Chondrocyte (in vitro differentiated cells): ENCODE results near the gene AMACR. TPM values are rescaled to one million over a fixed set of nuclear protein-coding genes. Genes with fewer than 3 reads are reported as not detected.

Experiments
- DNase-seq: peaks from one replicate; pipeline ENCODE4 v3.0.0; 2021; ENCODE audit warnings: mixed read lengths, low spot score
- H3K27ac Mint-ChIP-seq: one replicate; pipeline ENCODE4 v1.8.0; 2021; ENCODE audit warnings: mild to moderate bottlenecking, moderate library complexity, mixed read lengths; ENCODE audit not compliant: unreplicated experiment
- H3K27me3 Mint-ChIP-seq: 2 replicates; pipeline ENCODE4 v1.8.0; 2021; ENCODE audit warnings: low read depth, mixed read lengths
- H3K36me3 Mint-ChIP-seq: 2 replicates; pipeline ENCODE4 v1.8.0; 2021; ENCODE audit warnings: low read depth, mixed read lengths
- H3K4me1 Mint-ChIP-seq: 2 replicates; pipeline ENCODE4 v1.8.0; 2021; ENCODE audit warnings: low read depth, mild to moderate bottlenecking, mixed read lengths
- H3K4me3 Mint-ChIP-seq: one replicate; pipeline ENCODE4 v1.8.0; 2021; ENCODE audit warnings: mild to moderate bottlenecking, moderate library complexity, mixed read lengths; ENCODE audit not compliant: unreplicated experiment
- H3K9me3 Mint-ChIP-seq: 2 replicates; pipeline ENCODE4 v1.8.0; 2021; ENCODE audit warnings: low read depth, mixed read lengths
- total RNA-seq: library from RNA; stranded (reverse); gene quantifications from 3 replicates; pipeline ENCODE4 v1.2.1, GENCODE V29; 2021
- TF ChIP-seq, protein P1 (sequence below): fragments of 200-600 bp; sonication (generic); IDR thresholded peaks from 2 replicates; pipeline ENCODE4 v1.5.0; 2021; ENCODE audit warnings: antibody characterized with exemption, mild to moderate bottlenecking, moderate library complexity

AMACR gene
- total RNA-seq, 1 donor from 2014 or later: 15.3 TPM

DNA sequence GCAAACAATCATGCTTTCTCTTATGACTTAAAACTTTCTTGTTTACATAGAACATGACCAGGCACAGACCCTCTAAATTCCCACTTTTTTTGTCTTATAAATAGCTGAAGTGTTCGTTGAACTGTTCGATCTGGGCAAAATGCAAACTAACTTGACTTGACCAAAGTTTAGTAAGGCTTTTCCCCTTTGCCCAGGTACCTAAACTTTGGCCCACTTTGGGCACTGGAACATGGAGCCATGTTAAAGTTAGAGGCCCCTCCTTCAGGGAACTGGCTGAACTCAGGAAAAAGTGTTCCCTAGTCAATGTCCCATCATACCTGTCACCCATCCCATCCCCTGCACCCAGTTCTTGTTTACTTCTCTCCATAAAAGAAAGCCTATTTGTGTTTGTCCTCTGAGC lies 9.4 kb upstream of the AMACR start:
- no peaks in the 10 kb centered on the region for H3K9me3 Mint-ChIP-seq
- peaks cover 2% of the 10 kb centered on the region for H3K36me3 Mint-ChIP-seq
- TF ChIP-seq, protein P1, sequence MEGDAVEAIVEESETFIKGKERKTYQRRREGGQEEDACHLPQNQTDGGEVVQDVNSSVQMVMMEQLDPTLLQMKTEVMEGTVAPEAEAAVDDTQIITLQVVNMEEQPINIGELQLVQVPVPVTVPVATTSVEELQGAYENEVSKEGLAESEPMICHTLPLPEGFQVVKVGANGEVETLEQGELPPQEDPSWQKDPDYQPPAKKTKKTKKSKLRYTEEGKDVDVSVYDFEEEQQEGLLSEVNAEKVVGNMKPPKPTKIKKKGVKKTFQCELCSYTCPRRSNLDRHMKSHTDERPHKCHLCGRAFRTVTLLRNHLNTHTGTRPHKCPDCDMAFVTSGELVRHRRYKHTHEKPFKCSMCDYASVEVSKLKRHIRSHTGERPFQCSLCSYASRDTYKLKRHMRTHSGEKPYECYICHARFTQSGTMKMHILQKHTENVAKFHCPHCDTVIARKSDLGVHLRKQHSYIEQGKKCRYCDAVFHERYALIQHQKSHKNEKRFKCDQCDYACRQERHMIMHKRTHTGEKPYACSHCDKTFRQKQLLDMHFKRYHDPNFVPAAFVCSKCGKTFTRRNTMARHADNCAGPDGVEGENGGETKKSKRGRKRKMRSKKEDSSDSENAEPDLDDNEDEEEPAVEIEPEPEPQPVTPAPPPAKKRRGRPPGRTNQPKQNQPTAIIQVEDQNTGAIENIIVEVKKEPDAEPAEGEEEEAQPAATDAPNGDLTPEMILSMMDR: no peak
- no peak for DNase-seq
- H3K4me1 Mint-ChIP-seq: peaks cover 22% of the 10 kb centered on the region
- H3K4me3 Mint-ChIP-seq: no peak overlapping the region
- H3K27ac Mint-ChIP-seq: no peak overlapping the region
- no peaks in the 10 kb centered on the region for H3K27me3 Mint-ChIP-seq

DNA sequence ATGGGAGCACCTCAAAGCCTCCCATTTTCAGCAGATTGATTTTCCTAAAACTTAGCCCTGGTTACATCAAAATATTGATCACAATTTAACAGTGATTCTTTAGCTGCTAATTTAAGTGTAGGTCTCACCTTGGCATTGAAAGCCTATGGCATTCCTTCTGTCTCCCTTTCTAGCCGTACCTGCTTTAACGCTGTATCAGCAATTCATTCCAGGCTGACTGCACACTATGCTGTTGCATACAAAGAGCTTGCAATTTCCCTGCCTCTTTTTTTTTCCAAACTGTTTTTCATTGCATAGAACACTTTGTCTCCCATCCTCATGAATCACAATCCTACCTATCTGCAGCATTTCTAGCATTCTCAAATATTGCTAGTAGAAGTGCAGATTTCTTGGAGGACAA lies 8.9 kb upstream of the AMACR start:
- Mint-ChIP-seq H3K27ac (no peak overlapping the region), H3K27me3 (no peaks in the 10 kb centered on the region), H3K4me1 (peaks cover 17% of the 10 kb centered on the region), H3K4me3 (no peak overlapping the region), H3K36me3 (no peaks in the 10 kb centered on the region), H3K9me3 (no peaks in the 10 kb centered on the region)
- no peak for DNase-seq
- TF ChIP-seq, protein P1: no peak

- Mint-ChIP-seq H3K27ac (no peak overlapping the region), H3K36me3 (no peaks in the 10 kb centered on the region), H3K27me3 (no peaks in the 10 kb centered on the region), H3K4me3 (no peak overlapping the region), H3K9me3 (no peaks in the 10 kb centered on the region), H3K4me1 (peaks cover 12% of the 10 kb centered on the region)
- no peak for DNase-seq
- TF ChIP-seq, protein P1: no peak
Observed at GRCh38 chr5:34016222-34016621, 8.4 kb upstream of the AMACR start.

DNA sequence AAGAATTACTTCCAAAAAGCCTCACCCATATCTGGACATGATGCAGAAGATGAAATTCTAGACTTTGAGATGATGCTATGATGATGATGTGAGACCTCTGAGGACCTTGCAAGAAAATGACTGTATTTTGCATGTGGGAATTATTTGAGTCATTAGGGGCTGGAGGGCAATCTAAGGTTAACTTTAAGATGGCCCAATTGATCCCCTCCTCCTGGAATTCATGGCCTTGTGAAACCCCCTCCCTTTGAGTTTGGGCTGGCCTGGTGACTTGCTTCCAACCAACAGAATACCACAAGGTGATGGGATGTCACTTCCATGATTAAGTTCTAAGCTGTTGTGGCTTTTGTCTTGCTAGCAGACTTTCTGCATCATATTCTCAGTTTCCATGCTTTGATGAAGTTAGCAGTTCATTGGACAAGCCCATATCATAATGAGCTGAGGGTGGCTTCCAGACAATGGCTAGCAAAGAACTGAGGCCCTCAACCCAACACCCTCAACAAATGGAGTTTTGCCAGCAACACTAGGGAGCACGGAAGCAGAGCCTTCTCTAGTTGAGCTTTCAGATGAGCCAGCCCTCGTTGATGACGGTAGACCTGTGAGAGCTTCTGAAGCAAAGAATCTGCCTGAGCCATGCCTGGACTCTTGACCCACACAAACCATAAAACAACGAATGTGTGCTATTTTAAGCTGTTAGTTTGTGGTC lies 7.4 kb upstream of the AMACR start:
- peaks cover 11% of the 10 kb centered on the region for H3K4me1 Mint-ChIP-seq
- no peak for DNase-seq
- no peak overlapping the region for H3K4me3 Mint-ChIP-seq
- TF ChIP-seq, protein P1: no peak
- no peaks in the 10 kb centered on the region for H3K9me3 Mint-ChIP-seq
- H3K27ac Mint-ChIP-seq: no peak overlapping the region
- H3K36me3 Mint-ChIP-seq: no peaks in the 10 kb centered on the region
- no peaks in the 10 kb centered on the region for H3K27me3 Mint-ChIP-seq

- H3K36me3 Mint-ChIP-seq: no peaks in the 10 kb centered on the region
- no peak overlapping the region for H3K4me3 Mint-ChIP-seq
- H3K9me3 Mint-ChIP-seq: no peaks in the 10 kb centered on the region
- H3K4me1 Mint-ChIP-seq: peaks cover 11% of the 10 kb centered on the region
- no peak overlapping the region for H3K27ac Mint-ChIP-seq
- H3K27me3 Mint-ChIP-seq: no peaks in the 10 kb centered on the region
- DNase-seq: no peak
- TF ChIP-seq, protein P1: no peak
Observed at GRCh38 chr5:34014626-34015025, 6.8 kb upstream of the AMACR start.
